Breast epithelium (tissue), 3 donors: ENCODE measurements around the gene CIRBP.

Source experiments
- POLR2A ChIP-seq: fragments of 450-650 bp; IDR thresholded peaks from one replicate; pipeline ENCODE4 v1.6.1; 2016; ENCODE audit warnings: antibody characterized with exemption, mild to moderate bottlenecking, moderate library complexity
- POLR2AphosphoS5 ChIP-seq, 3 donors: sonication (generic); formaldehyde crosslinking; IDR thresholded peaks; one replicate each; pipeline ENCODE4 v1.6.1; 2017; ENCODE audit warnings: antibody characterized with exemption in 3 of 3
- TF ChIP-seq, protein P1 (sequence below), 3 donors: fragments of 450-650 bp; IDR thresholded peaks; one replicate each; pipeline ENCODE4 v1.5.1; 2016 to 2017; ENCODE audit warnings: antibody characterized with exemption in 3 of 3, mild to moderate bottlenecking in 3 of 3, moderate library complexity in 3 of 3

DNA sequence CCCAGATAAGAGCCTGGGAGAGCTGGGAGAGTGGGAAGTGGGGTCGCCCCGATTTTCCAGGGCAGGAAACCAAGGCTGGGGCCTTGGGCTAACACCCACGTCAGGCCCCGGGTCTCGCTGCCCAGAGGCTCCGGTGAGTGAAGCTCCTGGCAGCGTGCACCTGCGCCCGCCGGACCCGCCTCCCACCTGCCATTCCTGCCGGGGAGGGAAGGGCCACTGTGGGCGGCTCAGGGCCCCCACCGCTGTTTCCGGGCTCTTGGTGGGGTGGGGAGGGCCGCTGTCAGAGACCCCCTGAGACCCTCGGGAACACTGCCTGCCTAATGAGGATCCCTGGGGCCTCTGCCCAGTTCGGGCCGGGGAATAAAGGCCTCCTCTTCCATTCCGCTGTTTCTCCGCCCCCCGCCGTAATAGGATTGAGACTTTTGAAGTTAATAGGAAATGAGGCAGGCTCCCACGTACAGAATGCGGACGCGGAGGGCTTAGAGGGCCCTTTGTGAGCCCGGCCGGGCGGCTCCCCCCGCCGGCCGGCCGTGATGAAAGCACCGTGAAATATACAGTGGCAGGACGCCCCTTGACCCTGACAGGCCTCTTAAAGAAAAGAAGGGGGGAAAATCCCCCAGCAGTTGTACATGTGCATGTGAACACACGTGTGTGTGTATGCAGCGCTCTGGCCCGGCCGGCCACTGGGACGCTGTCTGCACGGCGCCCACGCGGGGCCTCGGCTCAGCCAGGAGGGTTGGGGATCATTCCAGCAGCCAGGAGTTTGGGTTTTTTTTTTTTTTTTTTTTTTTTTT, 49.7 kb downstream of the CIRBP start:
- TF ChIP-seq, protein P1, sequence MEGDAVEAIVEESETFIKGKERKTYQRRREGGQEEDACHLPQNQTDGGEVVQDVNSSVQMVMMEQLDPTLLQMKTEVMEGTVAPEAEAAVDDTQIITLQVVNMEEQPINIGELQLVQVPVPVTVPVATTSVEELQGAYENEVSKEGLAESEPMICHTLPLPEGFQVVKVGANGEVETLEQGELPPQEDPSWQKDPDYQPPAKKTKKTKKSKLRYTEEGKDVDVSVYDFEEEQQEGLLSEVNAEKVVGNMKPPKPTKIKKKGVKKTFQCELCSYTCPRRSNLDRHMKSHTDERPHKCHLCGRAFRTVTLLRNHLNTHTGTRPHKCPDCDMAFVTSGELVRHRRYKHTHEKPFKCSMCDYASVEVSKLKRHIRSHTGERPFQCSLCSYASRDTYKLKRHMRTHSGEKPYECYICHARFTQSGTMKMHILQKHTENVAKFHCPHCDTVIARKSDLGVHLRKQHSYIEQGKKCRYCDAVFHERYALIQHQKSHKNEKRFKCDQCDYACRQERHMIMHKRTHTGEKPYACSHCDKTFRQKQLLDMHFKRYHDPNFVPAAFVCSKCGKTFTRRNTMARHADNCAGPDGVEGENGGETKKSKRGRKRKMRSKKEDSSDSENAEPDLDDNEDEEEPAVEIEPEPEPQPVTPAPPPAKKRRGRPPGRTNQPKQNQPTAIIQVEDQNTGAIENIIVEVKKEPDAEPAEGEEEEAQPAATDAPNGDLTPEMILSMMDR (IDR thresholded peaks at IDR 0.05) = no peak
- no peak for TF ChIP-seq POLR2A
- TF ChIP-seq POLR2AphosphoS5 (IDR thresholded peaks at IDR 0.05) = no peak
